ENCODE measurements around the gene SFTA2. TPM values are rescaled to one million over a fixed set of nuclear protein-coding genes. Genes with fewer than 3 reads are reported as not detected.

Gene SFTA2
- total RNA-seq, 1 experiment from 2014 or later, result not detected

GRCh38 chr6:30887901-30888815 lies 43.8 kb downstream of the SFTA2 start:
- Histone ChIP-seq H3K36me3 (ENCODE audit: insufficient read depth, low read length, poor library complexity, severe bottlenecking) (peaks cover 11% of the 10 kb centered on the region), H3K27ac (ENCODE audit: low read depth, low read length, poor library complexity, severe bottlenecking) (peak overlapping the region; percentile 11), H3K4me1 (ENCODE audit: insufficient read depth, low read length, poor library complexity, severe bottlenecking) (peaks cover 49% of the 10 kb centered on the region), H3K27me3 (replicated peaks; ENCODE audit: insufficient read depth, low read depth, low read length, poor library complexity) (no peaks in the 10 kb centered on the region), H3K4me3 (ENCODE audit: low read depth, low read length, poor library complexity, severe bottlenecking) (no peak overlapping the region), H3K9me3 (ENCODE audit: low read depth, low read length, poor library complexity, severe bottlenecking) (no peaks in the 10 kb centered on the region)
- peak; percentile 52 for DNase-seq (ENCODE audit: low spot score)
- no peak for TF ChIP-seq EZH2 (IDR thresholded peaks at IDR 0.05; ENCODE audit: borderline replicate concordance, low read depth, low read length, poor library complexity, severe bottlenecking)
- CTCF ChIA-PET, result no interaction called here
- intact Hi-C loops (cut with micrococcal nuclease; ENCODE audit: unreplicated experiment), result loop anchor here (10.0 kb wide), 1 partner anchor 333 kb away; the partner anchor contains the start of genes GNL1 and PRR3
- no TSS peak for BruUV-seq (replicated peaks)
- POLR2A ChIA-PET (ENCODE audit: low non-redundant PET), result interaction anchor here (0.5 kb wide), 1 partner anchor 50 kb away, joined by 4 read pairs; no protein-coding TSS in a partner anchor

GRCh38 chr6:30886897-30887255 lies 45.1 kb downstream of the SFTA2 start:
- no TSS peak for BruUV-seq (replicated peaks)
- Histone ChIP-seq H3K36me3 (ENCODE audit: insufficient read depth, low read length, poor library complexity, severe bottlenecking) (no peaks in the 10 kb centered on the region), H3K9me3 (ENCODE audit: low read depth, low read length, poor library complexity, severe bottlenecking) (no peaks in the 10 kb centered on the region), H3K4me1 (ENCODE audit: insufficient read depth, low read length, poor library complexity, severe bottlenecking) (peaks cover 56% of the 10 kb centered on the region), H3K27ac (ENCODE audit: low read depth, low read length, poor library complexity, severe bottlenecking) (peak overlapping the region; percentile 81), H3K27me3 (replicated peaks; ENCODE audit: insufficient read depth, low read depth, low read length, poor library complexity) (no peaks in the 10 kb centered on the region), H3K4me3 (ENCODE audit: low read depth, low read length, poor library complexity, severe bottlenecking) (peak overlapping the region; percentile 72)
- TF ChIP-seq EZH2 (IDR thresholded peaks at IDR 0.05; ENCODE audit: borderline replicate concordance, low read depth, low read length, poor library complexity, severe bottlenecking) (no peak), CTCF (conservative IDR thresholded peaks at IDR 0.05; ENCODE audit: low read depth, low read length) (no peak)
- ChIA-PET POLR2A (ENCODE audit: low non-redundant PET) (no interaction called here), CTCF (interaction anchor here (0.6 to 1.9 kb wide), 2 partner anchors 200 to 1133 kb away, joined by 5 to 6 read pairs; no protein-coding TSS in a partner anchor)
- no peak for DNase-seq (ENCODE audit: low spot score)
- intact Hi-C loops (cut with micrococcal nuclease; ENCODE audit: unreplicated experiment), result loop anchor here (10.0 kb wide), 1 partner anchor 332 kb away; the partner anchor contains the start of genes GNL1 and PRR3

- BruUV-seq (replicated peaks), result TSS peak; percentile 36
- no peaks in the 10 kb centered on the region for H3K36me3 ChIP-seq (ENCODE audit: insufficient read depth, low read length, poor library complexity, severe bottlenecking)
- ChIA-PET POLR2A (ENCODE audit: low non-redundant PET) (no interaction called here), CTCF (interaction anchor here (0.6 to 1.9 kb wide), 2 partner anchors 201 to 1132 kb away, joined by 5 to 6 read pairs; no protein-coding TSS in a partner anchor)
- peaks cover 56% of the 10 kb centered on the region for H3K4me1 ChIP-seq (ENCODE audit: insufficient read depth, low read length, poor library complexity, severe bottlenecking)
- peak; percentile 93 for DNase-seq (ENCODE audit: low spot score)
- no peak for TF ChIP-seq EZH2 (IDR thresholded peaks at IDR 0.05; ENCODE audit: borderline replicate concordance, low read depth, low read length, poor library complexity, severe bottlenecking)
- TF ChIP-seq CTCF (conservative IDR thresholded peaks at IDR 0.05; ENCODE audit: low read depth, low read length), result no peak
- H3K4me3 ChIP-seq (ENCODE audit: low read depth, low read length, poor library complexity, severe bottlenecking), result peak overlapping the region; percentile 72
- intact Hi-C loops (cut with micrococcal nuclease; ENCODE audit: unreplicated experiment), result loop anchor here (10.0 kb wide), 1 partner anchor 331 kb away; the partner anchor contains the start of genes GNL1 and PRR3
- H3K27me3 ChIP-seq (replicated peaks; ENCODE audit: insufficient read depth, low read depth, low read length, poor library complexity), result no peaks in the 10 kb centered on the region
- no peaks in the 10 kb centered on the region for H3K9me3 ChIP-seq (ENCODE audit: low read depth, low read length, poor library complexity, severe bottlenecking)
- peak overlapping the region; percentile 81 for H3K27ac ChIP-seq (ENCODE audit: low read depth, low read length, poor library complexity, severe bottlenecking)
Measured at GRCh38 chr6:30885999-30886896, 45.7 kb downstream of the SFTA2 start.

Data from A673 (cell line).